Neuronal stem cell (in vitro differentiated cells): ENCODE data around the gene EIF4A3.
"Not testable (repeated sequence)": the region's sequence is repeated elsewhere in the genome, so short reads cannot be mapped to it uniquely, and the experiment has no call there.

Source experiments
- DNase-seq: peaks from one replicate; pipeline ENCODE4 v3.0.0-alpha.2; 2013; ENCODE audit warnings: low spot score
- H2AFZ ChIP-seq: one replicate; pipeline ENCODE4 v1.6.1; 2013; ENCODE audit warnings: mild to moderate bottlenecking, low read length, inconsistent platforms
- H2AK5ac ChIP-seq: 2 replicates; pipeline ENCODE4 v1.6.1; 2013; ENCODE audit warnings: low read depth, mild to moderate bottlenecking, inconsistent platforms, low read length, moderate library complexity, mixed read lengths
- H2BK120ac ChIP-seq: 2 replicates; pipeline ENCODE4 v1.6.1; 2013; ENCODE audit warnings: low read depth, mild to moderate bottlenecking, inconsistent platforms, low read length, moderate library complexity, mixed read lengths
- H2BK12ac ChIP-seq: one replicate; pipeline ENCODE4 v1.6.1; 2013; ENCODE audit warnings: low read length, inconsistent platforms
- H2BK15ac ChIP-seq: 2 replicates; pipeline ENCODE4 v1.6.1; 2013; ENCODE audit warnings: mild to moderate bottlenecking, low read length, inconsistent platforms, mixed read lengths
- H2BK5ac ChIP-seq: one replicate; pipeline ENCODE4 v1.6.1; 2013; ENCODE audit warnings: inconsistent platforms, mild to moderate bottlenecking, low read length, moderate library complexity
- H3K14ac ChIP-seq: one replicate; pipeline ENCODE4 v1.6.1; 2013; ENCODE audit warnings: low read length, inconsistent platforms
- H3K18ac ChIP-seq: 2 replicates; pipeline ENCODE4 v1.6.1; 2013; ENCODE audit warnings: low read length, inconsistent platforms
- H3K23ac ChIP-seq: 2 replicates; pipeline ENCODE4 v1.6.1; 2013; ENCODE audit warnings: low read depth, mild to moderate bottlenecking, mixed read lengths, low read length, inconsistent platforms; ENCODE audit not compliant: poor library complexity
- H3K27ac ChIP-seq: replicated peaks from 3 replicates; pipeline ENCODE4 v1.5.1; 2013; ENCODE audit warnings: low read length, inconsistent platforms
- H3K27me3 ChIP-seq, 3 experiments: 2 replicates each; pipeline ENCODE4 v1.6.1; 2013; ENCODE audit warnings: low read length in 3 of 3, mild to moderate bottlenecking in 2 of 3, inconsistent platforms in 1 of 3, low read depth in 1 of 3, mixed read lengths in 1 of 3, moderate library complexity in 1 of 3; ENCODE audit not compliant: control insufficient read depth in 3 of 3, insufficient read depth in 3 of 3
- H3K36me3 ChIP-seq, 2 donors: replicated peaks in 1 of 2; 2 replicates each; pipeline ENCODE4 v1.6.1; 2013; ENCODE audit warnings: low read length in 2 of 2; ENCODE audit not compliant: control insufficient read depth in 2 of 2, insufficient read depth in 2 of 2
- H3K4ac ChIP-seq: 2 replicates; pipeline ENCODE4 v1.6.1; 2013; ENCODE audit warnings: inconsistent platforms, mild to moderate bottlenecking, low read length, moderate library complexity
- H3K4me1 ChIP-seq, 2 donors: 1 replicate in 1 of 2; 2 replicates in 1 of 2; pipeline ENCODE4 v1.6.1; 2013; ENCODE audit warnings: low read length in 2 of 2, low read depth in 1 of 2; ENCODE audit not compliant: control insufficient read depth in 2 of 2, insufficient read depth in 1 of 2
- H3K4me2 ChIP-seq: one replicate; pipeline ENCODE4 v1.6.1; 2013; ENCODE audit warnings: mild to moderate bottlenecking, low read length, inconsistent platforms; ENCODE audit not compliant: insufficient read depth, poor library complexity, severe bottlenecking
- H3K4me3 ChIP-seq, 2 donors: 2 replicates each; pipeline ENCODE4 v1.5.1; 2013; ENCODE audit warnings: low read length in 2 of 2, mild to moderate bottlenecking in 2 of 2, inconsistent platforms in 1 of 2, moderate library complexity in 1 of 2
- H3K79me1 ChIP-seq: one replicate; pipeline ENCODE4 v1.6.1; 2013; ENCODE audit warnings: low read depth, mild to moderate bottlenecking, inconsistent platforms, low read length, moderate library complexity
- H3K9ac ChIP-seq: one replicate; pipeline ENCODE4 v1.6.1; 2013; ENCODE audit warnings: mild to moderate bottlenecking, low read depth, low read length, inconsistent platforms; ENCODE audit not compliant: poor library complexity
- H3K9me3 ChIP-seq, 2 donors: replicated peaks in 1 of 2; 2 replicates each; pipeline versions ENCODE3 to v1.6.1; 2013; ENCODE audit warnings: low read length in 2 of 2, mild to moderate bottlenecking in 2 of 2, inconsistent platforms in 1 of 2, low read depth in 1 of 2, mixed read lengths in 1 of 2, moderate library complexity in 1 of 2; ENCODE audit not compliant: control insufficient read depth in 2 of 2, insufficient read depth in 1 of 2
- H4K8ac ChIP-seq: one replicate; pipeline ENCODE4 v1.6.1; 2013; ENCODE audit warnings: low read depth, mild to moderate bottlenecking, inconsistent platforms, low read length, moderate library complexity
- H4K91ac ChIP-seq: one replicate; pipeline ENCODE4 v1.6.1; 2013; ENCODE audit warnings: low read length, low read depth, mild to moderate bottlenecking, inconsistent platforms; ENCODE audit not compliant: poor library complexity
- WGBS, 2 donors: extraction: QIAGEN DNeasy Blood & Tissue Kit; methylation state at CpG; one replicate each; pipeline ENCODE4 v1.1.7; 2013; ENCODE audit warnings: missing lambda C conversion rate in 2 of 2, mixed read lengths in 1 of 2; ENCODE audit not compliant: insufficient read length in 2 of 2, insufficient replicate concordance in 1 of 2; ENCODE audit errors: extremely low coverage in 2 of 2; 5-methylcytosine and 5-hydroxymethylcytosine counted together

Gene EIF4A3

GRCh38 chr17:80091376-80091775 is 55.6 kb downstream of the EIF4A3 start:
- no peak overlapping the region for H3K27ac ChIP-seq
- peaks cover 0 to 6% of the 10 kb centered on the region in 2 donors for H3K36me3 ChIP-seq
- H3K23ac ChIP-seq, result no peak overlapping the region
- H3K9ac ChIP-seq, result no peak overlapping the region
- no peak overlapping the region for H3K14ac ChIP-seq
- H3K27me3 ChIP-seq, result no peaks in the 10 kb centered on the region
- no CpG with 5 or more reads among the region's 4 CpGs for WGBS, 2 donors
- H2AK5ac ChIP-seq, result no peak overlapping the region
- H3K4me3 ChIP-seq, result no peak overlapping the region
- H3K4me1 ChIP-seq, result no peaks in the 10 kb centered on the region
- no peak overlapping the region for H2BK120ac ChIP-seq
- H4K8ac ChIP-seq, result no peak overlapping the region
- DNase-seq, result no peak
- H3K18ac ChIP-seq, result no peak overlapping the region
- H3K4me2 ChIP-seq, result no peak overlapping the region
- H3K79me1 ChIP-seq, result no peaks in the 10 kb centered on the region
- no peak overlapping the region for H4K91ac ChIP-seq
- H2AFZ ChIP-seq, result no peak overlapping the region
- no peak overlapping the region for H2BK12ac ChIP-seq
- H3K4ac ChIP-seq, result no peak overlapping the region
- no peak overlapping the region for H2BK15ac ChIP-seq
- H3K9me3 ChIP-seq, result no peaks in the 10 kb centered on the region
- H2BK5ac ChIP-seq, result no peak overlapping the region

- WGBS, 2 donors, result no CpG with 5 or more reads among the region's 44 CpGs
These were observed 56.8 kb downstream of the EIF4A3 start for GRCh38 chr17:80090164-80090563.

GRCh38 chr17:80089762-80090161 is 57.2 kb downstream of the EIF4A3 start:
- Histone ChIP-seq H2BK12ac (no peak overlapping the region), H3K27me3 (no peaks in the 10 kb centered on the region), H3K4ac (no peak overlapping the region), H2AFZ (no peak overlapping the region), H2BK15ac (no peak overlapping the region), H2AK5ac (no peak overlapping the region), H4K8ac (no peak overlapping the region), H3K4me2 (no peak overlapping the region), H4K91ac (no peak overlapping the region), H2BK5ac (no peak overlapping the region), H3K23ac (no peak overlapping the region), H3K18ac (no peak overlapping the region), H2BK120ac (no peak overlapping the region), H3K9ac (no peak overlapping the region), H3K9me3 (no peaks in the 10 kb centered on the region), H3K36me3 (peaks cover 0 to 9% of the 10 kb centered on the region in 2 donors), H3K14ac (no peak overlapping the region), H3K27ac (no peak overlapping the region), H3K4me1 (no peaks in the 10 kb centered on the region), H3K4me3 (no peak overlapping the region), H3K79me1 (no peaks in the 10 kb centered on the region)
- no CpG with 5 or more reads among the region's 16 CpGs for WGBS, 2 donors
- no peak for DNase-seq

More at GRCh38 chr17:80090164-80090563, 56.8 kb downstream of the EIF4A3 start:
- H3K27me3 ChIP-seq, H3K23ac ChIP-seq, H4K8ac ChIP-seq, H2BK120ac ChIP-seq, H3K27ac ChIP-seq, H2AK5ac ChIP-seq, DNase-seq, H3K36me3 ChIP-seq, H3K4me3 ChIP-seq, H3K18ac ChIP-seq, H3K14ac ChIP-seq, H3K9me3 ChIP-seq, H3K4ac ChIP-seq, H3K4me1 ChIP-seq, H2BK5ac ChIP-seq, H2BK15ac ChIP-seq, H3K9ac ChIP-seq, H3K79me1 ChIP-seq, H3K4me2 ChIP-seq, H4K91ac ChIP-seq, H2AFZ ChIP-seq, H2BK12ac ChIP-seq: not testable (repeated sequence)

- Histone ChIP-seq H3K27me3 (no peaks in the 10 kb centered on the region), H3K4me1 (no peaks in the 10 kb centered on the region), H3K36me3 (peaks cover 0 to 12% of the 10 kb centered on the region in 2 donors), H3K4ac (no peak overlapping the region), H3K9me3 (no peaks in the 10 kb centered on the region), H4K8ac (no peak overlapping the region), H3K14ac (no peak overlapping the region), H2BK5ac (no peak overlapping the region), H4K91ac (no peak overlapping the region), H2AFZ (no peak overlapping the region), H3K79me1 (no peaks in the 10 kb centered on the region), H2BK120ac (no peak overlapping the region), H3K27ac (no peak overlapping the region), H3K4me2 (no peak overlapping the region), H2AK5ac (no peak overlapping the region), H3K23ac (peak overlapping the region; percentile 63), H3K18ac (no peak overlapping the region), H3K9ac (no peak overlapping the region), H2BK15ac (no peak overlapping the region), H2BK12ac (no peak overlapping the region), H3K4me3 (no peak overlapping the region)
- WGBS, 2 donors, result no CpG with 5 or more reads among the region's 34 CpGs
- no peak for DNase-seq
These were observed 59.3 kb downstream of the EIF4A3 start for GRCh38 chr17:80087346-80088265.
